DMS153 treated with DMSO at 0.1 percent for 48 hours (cell line): ENCODE results near the gene KLF2.
"Not testable (repeated sequence)": the region's sequence is repeated elsewhere in the genome, so short reads cannot be mapped to it uniquely, and the experiment has no call there.

Experiments
- DNase-seq: peaks from one replicate; lab custom pipeline; 2025; ENCODE audit not compliant: unreplicated experiment; lab: John Stamatoyannopoulos, UW

KLF2 gene

DNA sequence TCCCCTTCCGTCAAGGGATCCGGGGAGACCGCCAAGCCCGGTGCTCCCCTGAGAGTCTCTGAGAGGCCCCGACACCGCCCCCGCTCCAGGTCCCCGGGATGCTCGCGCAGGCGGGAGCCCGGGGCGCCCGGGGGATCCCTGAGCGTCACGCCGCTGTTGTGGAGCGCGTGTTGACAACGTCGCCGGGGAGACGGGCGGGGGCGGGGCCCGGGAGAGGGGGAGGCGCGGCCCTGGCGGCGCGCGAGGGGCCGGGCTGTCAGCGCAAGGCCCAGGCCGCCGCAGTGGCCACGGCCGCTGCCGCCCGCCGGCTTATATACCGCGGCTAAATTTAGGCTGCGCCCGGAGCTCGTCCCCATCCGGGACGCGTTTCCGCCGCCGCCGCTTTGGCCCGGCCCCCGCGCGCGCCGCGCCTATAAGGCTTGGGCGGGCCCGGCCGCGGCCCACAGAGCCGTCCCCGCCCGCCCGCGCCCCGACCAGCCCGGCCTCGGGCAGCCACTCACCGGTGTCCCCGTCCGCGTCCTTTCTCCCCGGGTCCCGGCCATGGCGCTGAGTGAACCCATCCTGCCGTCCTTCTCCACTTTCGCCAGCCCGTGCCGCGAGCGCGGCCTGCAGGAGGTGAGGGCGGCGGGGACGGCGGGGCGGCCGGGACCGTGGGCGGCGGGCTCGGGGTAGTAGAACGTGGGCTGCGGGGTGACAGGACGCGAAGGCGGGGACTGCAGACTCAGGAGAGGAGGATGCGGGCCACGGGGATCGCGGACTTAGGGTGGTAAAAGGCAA, at the start of gene KLF2:
Gene KLF2 (plus strand): TSS at position 443 of the 777 bp plus-strand sequence. CDS start 98 bp downstream, at position 541.
- DNase-seq: no peak

GRCh38 chr19:16280306-16280705, 44.3 kb upstream of the KLF2 start:
- no peak for DNase-seq

DNA sequence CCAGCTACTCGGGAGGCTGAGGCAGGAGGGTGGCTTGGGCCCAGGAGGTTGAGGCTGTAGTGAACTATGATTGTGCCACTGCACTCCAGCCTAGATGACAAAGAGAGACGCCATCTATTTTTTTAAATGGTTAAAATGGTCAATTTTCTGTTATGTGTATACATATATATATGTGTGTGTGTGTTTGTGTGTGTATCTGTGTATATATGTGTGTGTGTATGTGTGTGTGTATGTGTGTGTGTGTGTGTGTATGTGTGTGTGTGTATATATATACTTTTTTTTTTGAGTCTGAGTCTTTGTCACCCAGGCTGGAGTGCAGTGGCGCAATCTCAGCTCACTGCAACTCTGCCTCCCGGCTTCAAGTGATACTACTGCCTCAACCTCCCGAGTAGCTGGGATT, 42.9 kb upstream of the KLF2 start:
- no peak for DNase-seq

GRCh38 chr19:16283210-16284061, 41.2 kb upstream of the KLF2 start:
- no peak for DNase-seq

DNA sequence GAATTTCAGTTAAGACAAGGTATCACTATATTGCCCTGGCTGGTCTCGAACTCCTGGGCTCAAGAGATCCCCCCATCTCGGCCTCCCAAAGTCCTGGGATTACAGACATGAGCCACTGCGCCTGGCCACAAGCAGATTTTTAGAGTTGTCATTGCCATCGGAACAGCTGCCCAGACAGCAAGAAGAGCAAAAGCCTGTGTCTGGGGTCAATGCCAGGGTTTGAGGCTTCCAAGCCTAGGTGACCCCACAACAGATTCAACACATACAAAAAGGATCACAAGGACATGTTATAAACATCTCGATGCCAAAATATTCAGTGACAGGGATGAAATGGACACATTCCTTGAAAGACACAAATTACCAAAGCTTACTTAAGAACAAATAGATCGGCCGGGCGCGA, 40.1 kb upstream of the KLF2 start:
- no peak for DNase-seq

DNA sequence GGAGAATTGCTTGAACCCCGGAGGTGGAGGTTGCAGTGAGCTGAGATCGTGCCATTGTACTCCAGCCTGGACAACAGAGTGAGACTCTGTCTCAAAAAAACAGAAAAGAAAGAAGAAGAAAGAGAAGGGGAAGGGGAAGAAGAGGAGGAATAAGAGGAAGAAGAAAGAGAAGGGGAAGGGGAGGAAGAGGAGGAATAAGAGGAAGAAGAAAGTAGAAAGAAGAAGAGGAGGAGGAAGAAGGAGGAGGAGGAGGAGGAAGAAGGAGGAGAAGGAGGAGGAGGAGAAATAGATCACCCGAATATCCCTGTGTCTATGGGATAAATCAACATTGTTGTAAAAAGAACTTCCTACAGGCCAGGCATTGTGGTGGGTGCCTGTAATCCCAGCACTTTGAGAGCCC, 39.5 kb upstream of the KLF2 start:
- not testable (repeated sequence) for DNase-seq

- peak; percentile 21 for DNase-seq
Measured at GRCh38 chr19:16285769-16286498, 38.7 kb upstream of the KLF2 start.

- no peak for DNase-seq
Measured at GRCh38 chr19:16288544-16288943, 36.1 kb upstream of the KLF2 start.

- no peak for DNase-seq
Measured at GRCh38 chr19:16289594-16289993, 35.0 kb upstream of the KLF2 start.

GRCh38 chr19:16290692-16291091, 33.9 kb upstream of the KLF2 start:
- no peak for DNase-seq

- DNase-seq: no peak
Measured at GRCh38 chr19:16293118-16294091, 31.2 kb upstream of the KLF2 start.

- no peak for DNase-seq
Measured at GRCh38 chr19:16295057-16295456, 29.6 kb upstream of the KLF2 start.

- DNase-seq: no peak
Measured at GRCh38 chr19:16296713-16297112, 27.9 kb upstream of the KLF2 start.

DNA sequence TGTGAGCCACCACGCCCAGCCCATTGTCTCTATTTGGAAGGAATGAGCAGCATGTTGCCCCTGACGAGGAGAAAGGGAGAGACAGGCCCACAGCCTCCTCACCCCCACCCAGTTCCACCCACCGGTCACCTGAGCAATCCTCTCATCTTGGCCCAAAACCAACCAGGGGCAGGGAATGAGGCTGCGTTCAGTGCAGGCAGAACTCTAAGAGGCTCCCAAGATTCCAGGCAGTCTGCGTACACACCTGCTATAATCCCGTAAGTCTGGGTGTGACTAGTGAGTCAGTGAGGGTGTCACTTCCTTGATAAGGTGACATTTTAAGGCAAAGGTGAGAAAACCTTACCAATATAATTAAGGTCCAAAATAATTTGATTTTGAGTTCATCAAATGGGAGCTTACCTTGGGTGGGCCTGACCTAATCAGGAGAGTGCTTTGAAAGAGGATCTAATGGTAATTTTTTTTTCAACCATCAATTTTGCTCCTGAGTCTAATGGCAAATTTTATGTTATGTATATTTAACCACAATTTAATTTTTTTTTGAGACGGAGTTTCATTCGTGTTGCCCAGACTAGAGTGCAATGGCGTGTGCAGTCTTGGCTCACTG, 26.9 kb upstream of the KLF2 start:
- DNase-seq: no peak

DNA sequence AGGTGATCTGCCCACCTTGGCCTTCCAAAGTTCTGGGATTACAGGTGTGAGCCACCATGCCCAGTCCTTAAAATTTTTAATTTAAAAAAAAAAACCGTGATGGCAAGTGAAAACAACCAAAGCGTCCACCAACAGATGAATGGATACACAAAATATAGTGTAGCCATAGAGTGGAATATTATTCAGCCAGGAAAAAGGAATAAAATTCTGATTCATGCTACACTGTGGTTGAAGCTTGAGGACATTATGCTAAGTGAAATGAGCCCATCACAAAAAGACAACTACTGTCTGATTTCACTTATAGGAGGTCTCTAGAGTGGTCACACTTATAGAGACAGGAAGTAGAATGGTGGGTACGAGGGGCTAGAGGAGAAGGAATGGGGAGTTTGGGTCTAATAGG, 26.3 kb upstream of the KLF2 start:
- no peak for DNase-seq

DNA sequence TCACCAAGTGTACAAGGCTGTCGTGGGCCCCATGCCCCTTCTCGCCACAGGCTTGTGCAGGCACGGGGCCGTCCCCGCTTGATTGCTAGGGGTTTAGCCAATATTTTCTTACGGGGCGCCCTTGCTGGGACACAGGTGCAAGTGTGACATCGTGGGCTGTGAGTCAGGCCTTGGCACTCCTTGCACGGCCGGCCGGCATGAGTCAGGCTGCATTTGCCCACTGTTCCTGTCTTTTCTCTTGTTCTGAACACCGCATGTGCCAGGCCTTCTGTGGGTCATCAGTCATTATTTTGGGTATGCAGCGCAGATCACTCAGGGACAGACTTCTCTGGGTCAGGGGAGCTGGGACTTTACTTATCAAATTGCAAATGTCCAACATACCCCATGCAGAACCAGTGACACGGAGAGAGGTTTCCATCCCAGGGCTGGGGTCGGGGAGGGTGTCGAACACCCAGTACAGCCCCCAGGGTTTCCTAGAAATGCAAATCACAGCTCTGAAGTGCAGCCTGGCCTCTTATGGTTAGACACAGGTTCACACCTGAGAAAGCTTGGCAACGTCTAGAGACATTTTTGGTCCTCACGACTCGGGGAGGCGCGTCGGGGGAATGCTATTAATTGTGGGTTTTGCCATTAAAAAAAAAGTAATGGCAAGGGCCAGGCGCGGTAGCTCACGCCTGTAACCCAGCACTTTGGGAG, 22.5 kb upstream of the KLF2 start:
- no peak for DNase-seq

DNA sequence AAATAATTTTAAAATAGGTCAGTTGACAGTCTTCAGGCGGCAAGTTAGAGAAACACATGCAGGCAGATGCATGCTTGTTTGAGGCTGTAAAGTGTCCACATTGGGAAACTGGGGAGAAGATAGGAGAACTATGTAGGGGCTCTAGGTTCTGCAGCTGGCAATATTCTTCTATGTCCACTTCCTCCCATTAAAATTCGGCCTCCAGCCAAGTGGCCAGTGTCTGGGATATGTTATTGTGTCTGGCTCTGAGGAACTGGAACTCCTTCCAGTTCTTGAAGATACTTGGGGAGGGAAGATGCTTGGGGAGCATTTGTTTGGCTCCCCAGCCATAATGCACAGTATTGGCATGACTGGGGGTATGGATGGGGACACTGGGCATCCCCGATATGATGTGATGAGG, 20.9 kb upstream of the KLF2 start:
- no peak for DNase-seq

GRCh38 chr19:16304511-16304910, 20.1 kb upstream of the KLF2 start:
- not testable (repeated sequence) for DNase-seq

GRCh38 chr19:16305060-16305459, 19.6 kb upstream of the KLF2 start:
- DNase-seq: not testable (repeated sequence)
